HCT116 (cell line): ENCODE data around the gene MIR17HG. TPM values are rescaled to one million over a fixed set of nuclear protein-coding genes. Genes with fewer than 3 reads are reported as not detected.

Experiments used
- ATAC-seq: fragments of 200-7000 bp; cut with Tn5 transposase; 2 replicates; pipeline ENCODE4 v1.9.1; 2020; ENCODE audit warnings: mild to moderate bottlenecking, moderate library complexity
- BruUV-seq: library from RNA; stranded (reverse); fragments of 400-500 nt; replicated peaks from 2 replicates; lab custom pipeline; 2021; lab: Mats Ljungman, UMichigan
- CTCF ChIA-PET: fragments of 300-600 bp; sonication (Branson Sonifier 250); formaldehyde crosslinking; loops from one replicate; lab custom pipeline; 2021; ENCODE audit warnings: antibody characterized with exemption; lab: Charles Lee
- POLR2A ChIA-PET: fragments of 300-600, 350-600 bp; sonication (Branson Sonifier 250); formaldehyde crosslinking; loops from one replicate; lab custom pipeline; 2021; ENCODE audit warnings: antibody characterized with exemption; lab: Charles Lee
- RAD21 ChIA-PET, 2 experiments: fragments of 300-600 bp; sonication (Branson Sonifier 250); formaldehyde crosslinking; loops; one replicate each; lab custom pipeline; 2023; ENCODE audit warnings: low total read pairs in 2 of 2; ENCODE audit not compliant: uncharacterized antibody in 2 of 2, unreplicated experiment in 2 of 2, low non-redundant PET in 1 of 2; lab: Charles Lee
- DNase-seq: peaks from one replicate; pipeline ENCODE4 v3.0.0-alpha.2; 2010; ENCODE audit warnings: low read depth, low spot score
- H2AFZ ChIP-seq: fragments of 200-600 bp; shearing (Covaris generic), sonication (generic); 2 replicates; pipeline ENCODE4 v1.6.1; 2017; ENCODE audit warnings: low read depth, mixed run types, mixed read lengths, antibody characterized with exemption, low read length; ENCODE audit not compliant: poor library complexity, severe bottlenecking
- H3K27ac ChIP-seq: 2 replicates; pipeline ENCODE4 v1.5.1; 2012; ENCODE audit warnings: low read depth, low read length
- H3K27me3 ChIP-seq: fragments of 200-600 bp; sonication (generic); 2 replicates; pipeline ENCODE4 v1.6.1; 2016; ENCODE audit warnings: mixed run types, low read length, mixed read lengths; ENCODE audit not compliant: insufficient read depth
- H3K36me3 ChIP-seq, 2 experiments: fragments of 200-500 bp in 1 of 2; fragments of 200-600 bp in 1 of 2; sonication (Bioruptor generic) in 1 of 2; sonication (generic) in 1 of 2; 2 replicates each; pipeline versions ENCODE4 v1.5.1 to v1.6.1; 2014 to 2016; ENCODE audit warnings: low read length in 2 of 2, inconsistent platforms in 1 of 2, mixed read lengths in 1 of 2, mixed run types in 1 of 2; ENCODE audit not compliant: insufficient read depth in 2 of 2, control insufficient read depth in 1 of 2
- H3K4me1 ChIP-seq, 2 experiments: fragments of 200-600 bp in 1 of 2; sonication (generic) in 1 of 2; 2 replicates each; pipeline versions ENCODE4 v1.5.1 to v1.6.1; 2012 to 2017; ENCODE audit warnings: low read length in 2 of 2, inconsistent platforms in 1 of 2, mild to moderate bottlenecking in 1 of 2, mixed read lengths in 1 of 2, mixed run types in 1 of 2, moderate library complexity in 1 of 2; ENCODE audit not compliant: insufficient read depth in 2 of 2, control insufficient read depth in 1 of 2
- H3K4me2 ChIP-seq: fragments of 200-600 bp; sonication (generic); 2 replicates; pipeline ENCODE4 v1.6.1; 2017; ENCODE audit warnings: mixed run types, low read length, mixed read lengths
- H3K4me3 ChIP-seq, 2 experiments: fragments of 200-600 bp in 1 of 2; sonication (generic) in 1 of 2; replicated peaks in 1 of 2; 2 replicates each; pipeline ENCODE4 v1.5.1; 2011 to 2016; ENCODE audit warnings: low read length in 2 of 2, control low read depth in 1 of 2, low read depth in 1 of 2, mild to moderate bottlenecking in 1 of 2, mixed read lengths in 1 of 2, mixed run types in 1 of 2
- H3K79me2 ChIP-seq: fragments of 200-600 bp; sonication (generic); 2 replicates; pipeline ENCODE4 v1.6.1; 2017; ENCODE audit warnings: mild to moderate bottlenecking, mixed run types, low read length, moderate library complexity, mixed read lengths; ENCODE audit not compliant: insufficient read depth
- H3K9ac ChIP-seq: fragments of 200-600 bp; sonication (generic); 2 replicates; pipeline ENCODE4 v1.6.1; 2016; ENCODE audit warnings: low read length, mixed read lengths
- H3K9me2 ChIP-seq: fragments of 200-600 bp; sonication (generic), shearing (Covaris generic); 2 replicates; pipeline ENCODE4 v1.6.1; 2017; ENCODE audit warnings: mixed run types, mild to moderate bottlenecking, moderate library complexity; ENCODE audit not compliant: insufficient read depth
- H3K9me3 ChIP-seq, 2 experiments: fragments of 200-500 bp in 1 of 2; fragments of 200-600 bp in 1 of 2; sonication (Bioruptor generic) in 1 of 2; sonication (generic) in 1 of 2; 2 replicates each; pipeline ENCODE4 v1.6.1; 2014 to 2017; ENCODE audit warnings: low read length in 2 of 2, mixed read lengths in 2 of 2, inconsistent platforms in 1 of 2, low read depth in 1 of 2, mild to moderate bottlenecking in 1 of 2, mixed run types in 1 of 2, moderate library complexity in 1 of 2; ENCODE audit not compliant: control insufficient read depth in 1 of 2, insufficient read depth in 1 of 2
- H4K20me1 ChIP-seq: fragments of 200-600 bp; sonication (generic), shearing (Covaris generic); 2 replicates; pipeline ENCODE4 v1.6.1; 2017; ENCODE audit warnings: mixed run types, mild to moderate bottlenecking, moderate library complexity; ENCODE audit not compliant: insufficient read depth
- CBX3 ChIP-seq: IDR thresholded peaks from 2 replicates; pipeline ENCODE4 v1.6.1; 2012; ENCODE audit warnings: low read depth
- CEBPB ChIP-seq: IDR thresholded peaks from 2 replicates; pipeline ENCODE4 v1.6.1; 2012; ENCODE audit warnings: low read depth
- EGR1 ChIP-seq: IDR thresholded peaks from 2 replicates; pipeline ENCODE4 v1.6.1; 2012; ENCODE audit warnings: low read depth
- ELF1 ChIP-seq: IDR thresholded peaks from 2 replicates; pipeline ENCODE4 v1.6.1; 2012; ENCODE audit warnings: low read depth, borderline replicate concordance
- EZH2 ChIP-seq: fragments of 200-600 bp; sonication (generic); IDR thresholded peaks from 2 replicates; pipeline ENCODE4 v1.6.1; 2017; ENCODE audit warnings: antibody characterized with exemption, mixed run types
- EZH2phosphoT487 ChIP-seq: fragments of 200-600 bp; IDR thresholded peaks from 2 replicates; pipeline ENCODE4 v1.6.1; 2018; ENCODE audit warnings: antibody characterized with exemption, borderline replicate concordance
- FOSL1 ChIP-seq: IDR thresholded peaks from 2 replicates; pipeline ENCODE4 v1.6.1; 2012; ENCODE audit warnings: low read depth
- JUND ChIP-seq: IDR thresholded peaks from 2 replicates; pipeline ENCODE4 v1.6.1; 2012
- POLR2A ChIP-seq: IDR thresholded peaks from 2 replicates; pipeline ENCODE4 v1.7.0; 2011; ENCODE audit warnings: borderline replicate concordance; ENCODE audit not compliant: insufficient read depth, insufficient read length; ENCODE audit errors: extremely low read depth
- SIN3A ChIP-seq: IDR thresholded peaks from 2 replicates; pipeline ENCODE4 v1.6.1; 2012; ENCODE audit warnings: low read depth
- SRF ChIP-seq: IDR thresholded peaks from 2 replicates; pipeline ENCODE4 v1.6.1; 2012; ENCODE audit warnings: low read depth
- TCF7L2 ChIP-seq: IDR thresholded peaks from 2 replicates; pipeline ENCODE4 v1.7.0; 2011; ENCODE audit warnings: borderline replicate concordance, inconsistent platforms; ENCODE audit not compliant: insufficient read depth, insufficient read length; ENCODE audit errors: extremely low read depth
- YY1 ChIP-seq: IDR thresholded peaks from 2 replicates; pipeline ENCODE4 v1.6.1; 2011; ENCODE audit warnings: low read length, low read depth, moderate library complexity, mild to moderate bottlenecking; ENCODE audit not compliant: insufficient replicate concordance; ENCODE audit errors: extremely low read depth
- ZFX ChIP-seq: fragments of 450-650 bp; IDR thresholded peaks from 2 replicates; pipeline ENCODE4 v1.6.1; 2017
- ZNF274 ChIP-seq: fragments of 200-500 bp; sonication (Bioruptor generic); IDR thresholded peaks from 2 replicates; pipeline ENCODE4 v1.6.1; 2014; ENCODE audit warnings: mild to moderate bottlenecking, low read depth, low read length, inconsistent platforms
- intact Hi-C: fragments of 100-400 bp; cut with micrococcal nuclease; formaldehyde crosslinking; loops from 2 replicates; pipeline ENCODE4 v1.10.0; 2022
- total RNA-seq: library from RNA; stranded (reverse); gene quantifications from one replicate; pipeline ENCODE4 v1.2.1, GENCODE V29; 2021; ENCODE audit not compliant: unreplicated experiment
- TF ChIP-seq, protein P1 (sequence below): IDR thresholded peaks from 2 replicates; pipeline ENCODE4 v1.6.1; 2012
- TF ChIP-seq, protein P2 (sequence below): IDR thresholded peaks from 2 replicates; pipeline ENCODE4 v1.6.1; 2012
- TF ChIP-seq, protein P3 (sequence below), 3 experiments: fragments of 200-600 bp in 1 of 3; sonication (generic) in 1 of 3; IDR thresholded peaks in 2 of 3; conservative IDR thresholded peaks in 1 of 3; 2 replicates each; pipeline ENCODE4 v1.5.1; 2012 to 2017; ENCODE audit warnings: low read depth in 2 of 3, low read length in 2 of 3, antibody characterized with exemption in 1 of 3, borderline replicate concordance in 1 of 3, control low read depth in 1 of 3, mild to moderate bottlenecking in 1 of 3, mixed read lengths in 1 of 3, mixed run types in 1 of 3, moderate library complexity in 1 of 3; ENCODE audit not compliant: insufficient read depth in 1 of 3

Gene MIR17HG
- total RNA-seq, 1 experiment from 2014 or later: 10.3 TPM

DNA sequence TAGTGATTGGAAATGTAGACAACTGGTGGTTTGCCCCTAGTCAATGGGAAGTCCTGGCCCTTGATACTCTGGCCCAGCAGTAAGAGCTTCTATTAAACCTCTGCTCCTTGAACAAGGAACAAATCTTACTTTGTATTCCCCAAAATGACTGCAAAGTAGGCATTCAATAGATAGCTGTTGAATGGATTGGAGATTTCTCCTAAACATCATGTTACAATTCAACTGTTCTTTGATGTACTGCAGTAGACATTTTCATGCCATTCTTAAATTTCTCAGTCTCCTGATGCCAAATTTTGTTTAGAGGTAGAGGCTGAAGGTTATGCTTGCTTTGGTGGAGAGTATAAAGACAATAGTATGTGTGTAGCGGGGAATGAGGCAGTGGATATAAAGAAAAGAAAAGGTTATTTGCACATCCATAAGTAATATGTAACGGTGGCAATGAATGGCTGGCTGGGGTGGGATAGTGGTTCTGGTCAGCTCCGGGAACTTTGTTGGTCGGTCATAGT, 12.8 kb downstream of the MIR17HG start:
- POLR2A ChIA-PET: no interaction called here
- CTCF ChIA-PET: no interaction called here
- ATAC-seq (no peak), DNase-seq (no peak)
- TF ChIP-seq EGR1: no peak
- TF ChIP-seq, protein P1, sequence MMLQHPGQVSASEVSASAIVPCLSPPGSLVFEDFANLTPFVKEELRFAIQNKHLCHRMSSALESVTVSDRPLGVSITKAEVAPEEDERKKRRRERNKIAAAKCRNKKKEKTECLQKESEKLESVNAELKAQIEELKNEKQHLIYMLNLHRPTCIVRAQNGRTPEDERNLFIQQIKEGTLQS: no peak
- Histone ChIP-seq H3K79me2 (no peaks in the 10 kb centered on the region), H3K27ac (no peak overlapping the region), H3K4me3 (no peak overlapping the region), H3K9ac (no peak overlapping the region), H3K9me3 (no peaks in the 10 kb centered on the region), H3K36me3 (peaks cover 5 to 6% of the 10 kb centered on the region in 2 experiments; a peak in 2 of 4 replicates), H3K4me1 (no peaks in the 10 kb centered on the region), H4K20me1 (peaks cover 10% of the 10 kb centered on the region; the same call in 1 of the 2 replicates), H3K27me3 (no peaks in the 10 kb centered on the region), H3K4me2 (no peak overlapping the region), H3K9me2 (no peaks in the 10 kb centered on the region), H2AFZ (no peak overlapping the region)
- RAD21 ChIA-PET: no interaction called here
- BruUV-seq: no TSS peak
- intact Hi-C loops: no loop called here

DNA sequence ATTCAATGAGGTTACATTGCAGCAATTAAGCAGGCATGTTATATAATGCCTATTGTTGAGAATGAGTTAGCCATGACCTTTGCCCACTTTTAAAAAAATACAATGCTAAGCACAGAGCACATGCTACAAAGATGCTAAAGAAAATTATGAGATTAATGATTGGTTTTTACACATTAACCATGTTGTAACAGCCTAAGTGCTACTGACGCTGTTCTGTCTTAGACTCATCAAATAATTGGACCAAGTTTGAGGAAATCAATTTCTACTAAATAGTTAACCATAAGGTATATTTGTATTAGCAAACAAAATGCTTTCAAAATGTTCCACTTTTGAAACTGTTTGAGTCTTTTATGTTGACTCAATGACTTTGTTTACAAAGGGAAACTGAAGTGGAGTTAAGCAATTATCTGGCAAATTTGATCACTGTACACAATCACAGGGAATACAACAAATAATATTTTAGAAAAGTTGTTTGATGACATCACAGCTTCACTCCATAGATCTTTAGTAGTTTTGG, 14.3 kb downstream of the MIR17HG start:
- no peaks in the 10 kb centered on the region for H3K9me3 ChIP-seq
- no peaks in the 10 kb centered on the region for H3K9me2 ChIP-seq
- H3K9ac ChIP-seq: no peak overlapping the region
- no TSS peak for BruUV-seq
- no peak for DNase-seq
- no peak for TF ChIP-seq JUND
- no peak for TF ChIP-seq SRF
- no peak for TF ChIP-seq YY1
- no peak for TF ChIP-seq SIN3A
- no peak for TF ChIP-seq ZNF274
- TF ChIP-seq FOSL1: no peak
- TF ChIP-seq, protein P2, sequence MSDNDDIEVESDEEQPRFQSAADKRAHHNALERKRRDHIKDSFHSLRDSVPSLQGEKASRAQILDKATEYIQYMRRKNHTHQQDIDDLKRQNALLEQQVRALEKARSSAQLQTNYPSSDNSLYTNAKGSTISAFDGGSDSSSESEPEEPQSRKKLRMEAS: no peak
- TF ChIP-seq ZFX: no peak
- TF ChIP-seq CEBPB: no peak
- no peak for TF ChIP-seq TCF7L2
- TF ChIP-seq EGR1: no peak
- TF ChIP-seq EZH2: no peak
- TF ChIP-seq POLR2A: no peak
- no peak for TF ChIP-seq CBX3
- TF ChIP-seq, protein P3, sequence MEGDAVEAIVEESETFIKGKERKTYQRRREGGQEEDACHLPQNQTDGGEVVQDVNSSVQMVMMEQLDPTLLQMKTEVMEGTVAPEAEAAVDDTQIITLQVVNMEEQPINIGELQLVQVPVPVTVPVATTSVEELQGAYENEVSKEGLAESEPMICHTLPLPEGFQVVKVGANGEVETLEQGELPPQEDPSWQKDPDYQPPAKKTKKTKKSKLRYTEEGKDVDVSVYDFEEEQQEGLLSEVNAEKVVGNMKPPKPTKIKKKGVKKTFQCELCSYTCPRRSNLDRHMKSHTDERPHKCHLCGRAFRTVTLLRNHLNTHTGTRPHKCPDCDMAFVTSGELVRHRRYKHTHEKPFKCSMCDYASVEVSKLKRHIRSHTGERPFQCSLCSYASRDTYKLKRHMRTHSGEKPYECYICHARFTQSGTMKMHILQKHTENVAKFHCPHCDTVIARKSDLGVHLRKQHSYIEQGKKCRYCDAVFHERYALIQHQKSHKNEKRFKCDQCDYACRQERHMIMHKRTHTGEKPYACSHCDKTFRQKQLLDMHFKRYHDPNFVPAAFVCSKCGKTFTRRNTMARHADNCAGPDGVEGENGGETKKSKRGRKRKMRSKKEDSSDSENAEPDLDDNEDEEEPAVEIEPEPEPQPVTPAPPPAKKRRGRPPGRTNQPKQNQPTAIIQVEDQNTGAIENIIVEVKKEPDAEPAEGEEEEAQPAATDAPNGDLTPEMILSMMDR (IDR thresholded peaks at IDR 0.05 in 2 of 3, conservative IDR thresholded peaks at IDR 0.05 in 1 of 3; ENCODE audit: borderline replicate concordance in 1 of 3, insufficient read depth in 1 of 3, low read depth in 2 of 3, low read length in 2 of 3): no peak
- TF ChIP-seq, protein P1: no peak
- TF ChIP-seq EZH2phosphoT487: no peak
- no peak for TF ChIP-seq ELF1
- H3K4me3 ChIP-seq: no peak overlapping the region
- ChIA-PET POLR2A (no interaction called here), CTCF (no interaction called here), RAD21 (no interaction called here)
- H2AFZ ChIP-seq: no peak overlapping the region
- H3K27ac ChIP-seq: no peak overlapping the region
- H3K4me1 ChIP-seq: no peaks in the 10 kb centered on the region
- H3K36me3 ChIP-seq: 0 out of 4 replicates have a peak, but pooled peaks cover 0 to under 1% of the 10 kb centered on the region in 2 experiments
- H3K79me2 ChIP-seq: no peaks in the 10 kb centered on the region
- H3K4me2 ChIP-seq: no peak overlapping the region
- H3K27me3 ChIP-seq: no peaks in the 10 kb centered on the region
- intact Hi-C loops: no loop called here
- no peaks in the 10 kb centered on the region for H4K20me1 ChIP-seq
- ATAC-seq: no peak
